ENCODE results near the gene ARL4D. TPM values are rescaled to one million over a fixed set of nuclear protein-coding genes. Genes with fewer than 3 reads are reported as not detected.

ARL4D gene
- total and polyA plus RNA-seq, 2 of the 8 experiments (the other 6 are each of a cell fraction or from before 2014, with no cell fraction given): 8.4 to 9.2 TPM

DNA sequence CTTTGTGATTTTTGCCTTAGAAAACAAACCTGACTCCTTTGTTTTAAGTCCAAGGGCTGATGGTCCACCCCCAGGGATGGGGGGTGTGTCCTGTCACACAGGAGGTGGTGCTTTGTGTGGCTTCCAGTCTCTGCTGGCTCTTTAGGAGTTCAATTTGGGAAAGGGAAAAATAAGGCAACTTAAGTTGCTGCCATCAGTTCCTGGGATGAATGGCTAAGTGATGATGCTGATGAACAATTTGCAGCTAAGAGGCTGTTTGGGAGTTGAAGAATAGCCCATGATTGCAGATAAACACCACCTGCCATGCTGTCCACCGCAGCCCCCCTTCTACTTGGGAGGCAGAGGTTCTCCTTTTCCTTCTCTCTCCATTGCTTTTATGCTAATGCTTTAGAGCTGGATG lies 40.2 kb downstream of the ARL4D start:
- ChIA-PET CTCF (ENCODE audit: partially characterized antibody) (interaction anchor here (1.3 to 3.0 kb wide), 2 partner anchors 11 to 45 kb away, joined by 3 to 10 read pairs; partner anchors contain the start of gene DHX8), POLR2A (ENCODE audit: partially characterized antibody) (interaction anchor here (2.4 kb wide), 1 partner anchor 71 kb away, joined by 10 read pairs; no protein-coding TSS in a partner anchor)
- Histone ChIP-seq H4K91ac (replicated peaks; ENCODE audit: insufficient read length, low read length) (no peak overlapping the region), H3K56ac (replicated peaks; ENCODE audit: insufficient read length, low read depth, low read length) (no peak overlapping the region), H3K79me1 (ENCODE audit: low read depth, low read length) (no peaks in the 10 kb centered on the region), H3K4me3 (ENCODE audit: extremely low read depth in 1 of 4, insufficient read depth in 2 of 4, low read depth in 3 of 4, low read length in 4 of 4) (no peak overlapping the region), H2AFZ (ENCODE audit: low read length) (peak overlapping the region; percentile 10; the same call in 1 of the 2 replicates), H3K4me1 (replicated peaks in 1 of 4; ENCODE audit: control insufficient read depth in 3 of 4, insufficient read depth in 4 of 4, low read length in 3 of 4) (peaks cover 0 to 2% (median 0%) of the 10 kb centered on the region in 4 experiments; a peak in 3 of 7 replicates), H3K4ac (replicated peaks; ENCODE audit: insufficient read length, low read depth, low read length) (no peak overlapping the region), H3K14ac (ENCODE audit: insufficient read length) (no peak overlapping the region), H2BK12ac (ENCODE audit: low read depth, low read length) (no peak overlapping the region), H2BK15ac (ENCODE audit: low read length) (no peak overlapping the region), H3K9me3 (ENCODE audit: insufficient read depth in 2 of 2, low read depth in 1 of 2, low read length in 1 of 2) (no peaks in the 10 kb centered on the region), H3K4me2 (ENCODE audit: insufficient read depth in 1 of 2, low read depth in 2 of 2, low read length in 2 of 2) (no peak overlapping the region), H3K18ac (ENCODE audit: extremely low read depth, low read length) (no peak overlapping the region), H4K5ac (ENCODE audit: insufficient read length, low read depth, low read length) (no peak overlapping the region), H4K8ac (ENCODE audit: extremely low read depth, insufficient read depth, low read length) (no peak overlapping the region), H2BK5ac (ENCODE audit: low read depth, low read length) (no peak overlapping the region), H3K9ac (replicated peaks in 1 of 4; ENCODE audit: extremely low read depth in 1 of 4, low read depth in 3 of 4, low read length in 3 of 4) (no peak overlapping the region), H2AK5ac (ENCODE audit: low read depth, low read length) (no peak overlapping the region), H2BK20ac (ENCODE audit: low read length) (no peak overlapping the region), H3K27ac (ENCODE audit: low read depth, low read length) (no peak overlapping the region), H3K79me2 (ENCODE audit: control insufficient read depth in 1 of 2, insufficient read depth in 2 of 2, low read length in 2 of 2) (no peaks in the 10 kb centered on the region), H3K27me3 (replicated peaks in 1 of 4; ENCODE audit: control insufficient read depth in 3 of 4, extremely low read depth in 1 of 4, insufficient read depth in 3 of 4, low read length in 3 of 4) (no peaks in the 10 kb centered on the region), H4K20me1 (replicated peaks in 1 of 2; ENCODE audit: control insufficient read depth in 1 of 2, insufficient read depth in 2 of 2, low read length in 2 of 2) (no peaks in the 10 kb centered on the region), H2BK120ac (replicated peaks; ENCODE audit: low read depth, low read length) (no peak overlapping the region), H3K23ac (ENCODE audit: insufficient read length) (no peak overlapping the region), H3K23me2 (ENCODE audit: low read depth, low read length) (no peaks in the 10 kb centered on the region), H3K36me3 (ENCODE audit: control insufficient read depth in 2 of 4, insufficient read depth in 4 of 4, low read length in 3 of 4) (no peaks in the 10 kb centered on the region)
- DNase-seq (ENCODE audit: low read depth in 1 of 2, low spot score in 2 of 2) (no peak), FAIRE-seq (peak; percentile 39)
- 80% methylated on average over 1 of the region's 1 CpG; no CpG with 5 or more reads in 1 of the 2 experiments for WGBS, 2 experiments (ENCODE audit: extremely low coverage in 1 of 2, insufficient coverage in 1 of 2, insufficient read length in 1 of 2, insufficient replicate concordance in 2 of 2, low coverage in 1 of 2, low lambda C conversion rate in 2 of 2, missing lambda C conversion rate in 1 of 2)
- TF ChIP-seq, protein P1, sequence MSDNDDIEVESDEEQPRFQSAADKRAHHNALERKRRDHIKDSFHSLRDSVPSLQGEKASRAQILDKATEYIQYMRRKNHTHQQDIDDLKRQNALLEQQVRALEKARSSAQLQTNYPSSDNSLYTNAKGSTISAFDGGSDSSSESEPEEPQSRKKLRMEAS (IDR thresholded peaks at IDR 0.05): no peak
- TF ChIP-seq, protein P2, sequence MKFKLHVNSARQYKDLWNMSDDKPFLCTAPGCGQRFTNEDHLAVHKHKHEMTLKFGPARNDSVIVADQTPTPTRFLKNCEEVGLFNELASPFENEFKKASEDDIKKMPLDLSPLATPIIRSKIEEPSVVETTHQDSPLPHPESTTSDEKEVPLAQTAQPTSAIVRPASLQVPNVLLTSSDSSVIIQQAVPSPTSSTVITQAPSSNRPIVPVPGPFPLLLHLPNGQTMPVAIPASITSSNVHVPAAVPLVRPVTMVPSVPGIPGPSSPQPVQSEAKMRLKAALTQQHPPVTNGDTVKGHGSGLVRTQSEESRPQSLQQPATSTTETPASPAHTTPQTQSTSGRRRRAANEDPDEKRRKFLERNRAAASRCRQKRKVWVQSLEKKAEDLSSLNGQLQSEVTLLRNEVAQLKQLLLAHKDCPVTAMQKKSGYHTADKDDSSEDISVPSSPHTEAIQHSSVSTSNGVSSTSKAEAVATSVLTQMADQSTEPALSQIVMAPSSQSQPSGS (IDR thresholded peaks at IDR 0.05; ENCODE audit: low read length): no peak
